ENCODE data around the gene NVL.

GRCh38 chr1:224266105-224266914 lies 63.7 kb downstream of the NVL start:
- TF ChIP-seq CTCF (IDR thresholded peaks at IDR 0.05) (no peak), EZH2 (IDR thresholded peaks at IDR 0.05) (no peak)

Measured in neural progenitor cell (in vitro differentiated cells).